HT1080 (cell line): ENCODE results near the gene AWAT2. TPM values are rescaled to one million over a fixed set of nuclear protein-coding genes. Genes with fewer than 3 reads are reported as not detected.

ENCODE experiments used
- DNase-seq: peaks from one replicate; pipeline ENCODE4 v3.0.0-alpha.2; 2015; ENCODE audit warnings: low read depth
- total RNA-seq: library from RNA; depleted of rRNA; stranded (reverse); fragments of >200 nt; shearing (Covaris generic); gene quantifications from 2 replicates; pipeline ENCODE4 v1.2.3, GENCODE V29; 2014

The AWAT2 gene
- total RNA-seq, 1 experiment from 2014 or later, result 0.19 TPM

- peak; percentile 43 for DNase-seq
Observed at GRCh38 chrX:70042399-70043371, 7.1 kb downstream of the AWAT2 start.

- no peak for DNase-seq
Observed at GRCh38 chrX:70041993-70042392, 7.7 kb downstream of the AWAT2 start.

GRCh38 chrX:70039758-70040157 is 10.0 kb downstream of the AWAT2 start:
- no peak for DNase-seq

GRCh38 chrX:70038951-70039350 is 10.8 kb downstream of the AWAT2 start:
- DNase-seq, result no peak

- no peak for DNase-seq
Observed at GRCh38 chrX:70038515-70038914, 11.2 kb downstream of the AWAT2 start.

- DNase-seq, result no peak
Observed at GRCh38 chrX:70034646-70035045, 15.1 kb downstream of the AWAT2 start.

- peak; percentile 26 for DNase-seq
Observed at GRCh38 chrX:70033348-70034051, 16.2 kb downstream of the AWAT2 start.

GRCh38 chrX:70032792-70033191 is 16.9 kb downstream of the AWAT2 start:
- DNase-seq, result peak; percentile 5

GRCh38 chrX:70030301-70030767 is 19.4 kb downstream of the AWAT2 start:
- DNase-seq, result peak; percentile 73

GRCh38 chrX:70029863-70030262 is 19.9 kb downstream of the AWAT2 start:
- DNase-seq, result no peak

- DNase-seq, result peak; percentile 21
Observed at GRCh38 chrX:70026851-70027200, 22.9 kb downstream of the AWAT2 start.

- DNase-seq, result peak; percentile 77
Observed at GRCh38 chrX:70026112-70026850, 23.5 kb downstream of the AWAT2 start.

GRCh38 chrX:70025464-70025863 is 24.3 kb downstream of the AWAT2 start:
- DNase-seq, result peak; percentile 34

- DNase-seq, result no peak
Observed at GRCh38 chrX:70022616-70023015, 27.1 kb downstream of the AWAT2 start.

GRCh38 chrX:70016513-70016912 is 33.2 kb downstream of the AWAT2 start:
- DNase-seq, result no peak

GRCh38 chrX:70013466-70014381 is 36.0 kb downstream of the AWAT2 start:
- DNase-seq, result no peak

GRCh38 chrX:70012756-70013155 is 37.0 kb downstream of the AWAT2 start:
- no peak for DNase-seq

GRCh38 chrX:70009970-70010369 is 39.8 kb downstream of the AWAT2 start:
- no peak for DNase-seq

- no peak for DNase-seq
Observed at GRCh38 chrX:70009049-70009448, 40.7 kb downstream of the AWAT2 start.

- DNase-seq, result peak; percentile 20
Observed at GRCh38 chrX:70007946-70008345, 41.8 kb downstream of the AWAT2 start.
